TTC549 (cell line): ENCODE measurements around the gene SF3B6.
"Not testable (repeated sequence)": the region's sequence is repeated elsewhere in the genome, so short reads cannot be mapped to it uniquely, and the experiment has no call there.

Source experiments
- FAIRE-seq: peaks from 2 replicates; lab custom pipeline; 2012; peaks lifted over from hg19 to GRCh38; lab: Jason Lieb, UNC

SF3B6 gene

GRCh38 chr2:24075915-24076848, at the start of gene SF3B6:
Gene SF3B6, minus strand, starts transcription at chr2:24076326. Its CDS starts 97 bp downstream, at chr2:24076229.
- peak; percentile 96 for FAIRE-seq

GRCh38 chr2:24123922-24124580, 47.9 kb upstream of the SF3B6 start:
- no peak for FAIRE-seq

- FAIRE-seq: no peak
Measured at GRCh38 chr2:24123195-24123921, 47.2 kb upstream of the SF3B6 start, which contains the start of the genes FAM228B and PFN4. Gene FAM228B, plus strand, starts transcription at chr2:24123469. Its CDS starts 893 bp downstream, at chr2:24124362. Gene PFN4, minus strand, starts transcription at chr2:24123334. Its CDS starts 799 bp downstream, at chr2:24122535.

GRCh38 chr2:24122366-24123194, 46.5 kb upstream of the SF3B6 start:
- no peak for FAIRE-seq

GRCh38 chr2:24121469-24121868, 45.3 kb upstream of the SF3B6 start:
- no peak for FAIRE-seq

- FAIRE-seq: no peak
Measured at GRCh38 chr2:24121066-24121465, 44.9 kb upstream of the SF3B6 start.

GRCh38 chr2:24117902-24118301, 41.8 kb upstream of the SF3B6 start:
- no peak for FAIRE-seq

- no peak for FAIRE-seq
Measured at GRCh38 chr2:24115057-24115456, 38.9 kb upstream of the SF3B6 start.

GRCh38 chr2:24111407-24111901, 35.3 kb upstream of the SF3B6 start:
- FAIRE-seq: no peak

- FAIRE-seq: no peak
Measured at GRCh38 chr2:24110660-24111303, 34.7 kb upstream of the SF3B6 start.

- not testable (repeated sequence) for FAIRE-seq
Measured at GRCh38 chr2:24109431-24109830, 33.3 kb upstream of the SF3B6 start.

GRCh38 chr2:24107336-24107735, 31.2 kb upstream of the SF3B6 start:
- peak; percentile 19 for FAIRE-seq

- FAIRE-seq: no peak
Measured at GRCh38 chr2:24106786-24107185, 30.7 kb upstream of the SF3B6 start.

GRCh38 chr2:24105816-24106215, 29.7 kb upstream of the SF3B6 start:
- FAIRE-seq: no peak

- no peak for FAIRE-seq
Measured at GRCh38 chr2:24104906-24105305, 28.8 kb upstream of the SF3B6 start.

GRCh38 chr2:24104110-24104650, 28.1 kb upstream of the SF3B6 start:
- no peak for FAIRE-seq

GRCh38 chr2:24102677-24103076, 26.6 kb upstream of the SF3B6 start:
- no peak for FAIRE-seq

- no peak for FAIRE-seq
Measured at GRCh38 chr2:24101992-24102391, 25.9 kb upstream of the SF3B6 start.

GRCh38 chr2:24100732-24101131, 24.6 kb upstream of the SF3B6 start:
- FAIRE-seq: not testable (repeated sequence)

- FAIRE-seq: not testable (repeated sequence)
Measured at GRCh38 chr2:24095171-24095677, 19.1 kb upstream of the SF3B6 start.
